ENCODE measurements around the gene PDE4D.
"Not testable (repeated sequence)": the region's sequence is repeated elsewhere in the genome, so short reads cannot be mapped to it uniquely, and the experiment has no call there.

PDE4D gene

GRCh38 chr5:59600998-59601397 lies 292.5 kb downstream of the PDE4D start:
- DNase-seq, result no peak

GRCh38 chr5:59600153-59600552 lies 293.4 kb downstream of the PDE4D start:
- no peak for DNase-seq

- peak; percentile 97 for DNase-seq
These were observed 293.8 kb downstream of the PDE4D start for GRCh38 chr5:59599729-59600128.

GRCh38 chr5:59598547-59598874 lies 295.0 kb downstream of the PDE4D start:
- no peak for DNase-seq

- DNase-seq, result no peak
These were observed 295.6 kb downstream of the PDE4D start for GRCh38 chr5:59597690-59598546.

GRCh38 chr5:59596586-59597350 lies 296.8 kb downstream of the PDE4D start:
- peak; percentile 40 for DNase-seq

- DNase-seq, result not testable (repeated sequence)
These were observed 299.4 kb downstream of the PDE4D start for GRCh38 chr5:59594118-59594517.

GRCh38 chr5:59593439-59594007 lies 300.0 kb downstream of the PDE4D start:
- DNase-seq, result no peak

- peak; percentile 38 for DNase-seq
These were observed 301.4 kb downstream of the PDE4D start for GRCh38 chr5:59592101-59592500.

GRCh38 chr5:59591162-59591561 lies 302.4 kb downstream of the PDE4D start:
- no peak for DNase-seq

- DNase-seq, result no peak
These were observed 304.6 kb downstream of the PDE4D start for GRCh38 chr5:59588922-59589321.

GRCh38 chr5:59587489-59588337 lies 305.8 kb downstream of the PDE4D start:
- DNase-seq, result peak; percentile 69

GRCh38 chr5:59586841-59587240 lies 306.7 kb downstream of the PDE4D start:
- DNase-seq, result no peak

- DNase-seq, result no peak
These were observed 308.4 kb downstream of the PDE4D start for GRCh38 chr5:59584858-59585846.

- DNase-seq, result peak; percentile 30
These were observed 309.5 kb downstream of the PDE4D start for GRCh38 chr5:59583810-59584562.

GRCh38 chr5:59583151-59583809 lies 310.2 kb downstream of the PDE4D start:
- DNase-seq, result no peak

- DNase-seq, result no peak
These were observed 310.8 kb downstream of the PDE4D start for GRCh38 chr5:59582746-59583145.

GRCh38 chr5:59579824-59580167 lies 313.7 kb downstream of the PDE4D start:
- no peak for DNase-seq

- no peak for DNase-seq
These were observed 314.3 kb downstream of the PDE4D start for GRCh38 chr5:59579101-59579823.

- no peak for DNase-seq
These were observed 316.0 kb downstream of the PDE4D start for GRCh38 chr5:59577485-59577884.
